GM12891 (cell line): ENCODE data around the gene MAP9.

Experiments used
- PAX5 ChIP-seq: IDR thresholded peaks from 2 replicates; pipeline ENCODE4 v1.6.1; 2011; ENCODE audit warnings: low read length, moderate library complexity, mild to moderate bottlenecking; ENCODE audit not compliant: insufficient read depth, severe bottlenecking
- POLR2A ChIP-seq: IDR thresholded peaks from 2 replicates; pipeline ENCODE4 v1.6.1; 2011; ENCODE audit warnings: low read depth, low read length, control low read depth
- POLR2AphosphoS5 ChIP-seq: IDR thresholded peaks from 2 replicates; pipeline ENCODE4 v1.6.1; 2011; ENCODE audit warnings: low read depth, low read length, control low read depth
- POU2F2 ChIP-seq: IDR thresholded peaks from 2 replicates; pipeline ENCODE4 v1.6.1; 2011; ENCODE audit warnings: low read depth, mild to moderate bottlenecking, control low read depth, low read length, moderate library complexity
- SPI1 ChIP-seq: IDR thresholded peaks from 2 replicates; pipeline ENCODE4 v1.6.1; 2011; ENCODE audit warnings: low read depth, low read length, control low read depth
- TAF1 ChIP-seq: IDR thresholded peaks from 2 replicates; pipeline ENCODE4 v1.6.1; 2011; ENCODE audit warnings: low read depth, low read length, control low read depth

DNA sequence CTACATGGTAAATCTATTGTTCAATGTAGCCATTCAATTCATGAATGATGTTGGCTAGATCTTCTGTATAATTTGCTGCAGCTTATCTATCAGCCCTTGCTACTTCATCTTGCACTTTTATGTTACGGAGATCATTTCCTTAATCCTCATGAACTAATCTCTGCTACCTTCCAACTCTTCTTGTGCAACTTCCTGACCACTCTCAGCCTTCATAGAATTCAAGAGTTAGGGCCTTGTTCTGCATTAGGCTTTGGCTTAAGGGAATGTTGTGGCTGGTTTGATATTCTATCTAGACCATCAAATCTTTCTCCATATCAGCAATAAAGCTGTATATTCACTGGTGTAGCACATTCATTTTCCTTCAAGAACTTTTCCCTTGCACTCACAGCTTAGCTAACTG lies 36.7 kb upstream of the MAP9 start:
- TF ChIP-seq POLR2A (no peak), PAX5 (no peak), POLR2AphosphoS5 (no peak), TAF1 (no peak), SPI1 (no peak), POU2F2 (no peak)
